ENCODE measurements around the gene FOXA2. TPM values are rescaled to one million over a fixed set of nuclear protein-coding genes. Genes with fewer than 3 reads are reported as not detected.

The FOXA2 gene
- total and polyA plus RNA-seq, 9 donors = 0.24 to 6.4 (median 0.91) TPM; not detected in 5

GRCh38 chr20:22536141-22536828 is 48.1 kb downstream of the FOXA2 start:
- intact Hi-C loops (cut with DNase I) = no loop called here
- H3K27me3 ChIP-seq = no peaks in the 10 kb centered on the region
- no peaks in the 10 kb centered on the region for H3K36me3 ChIP-seq
- no peaks in the 10 kb centered on the region for H3K4me1 ChIP-seq (ENCODE audit: insufficient read depth)
- 68 to 77% (median 69%) methylated on average over 5 of the region's 5 CpGs for WGBS, 3 donors
- no peak overlapping the region for H3K27ac ChIP-seq
- TF ChIP-seq EP300 (IDR thresholded peaks at IDR 0.05) = no peak
- no peak for TF ChIP-seq POLR2A (IDR thresholded peaks at IDR 0.05)
- TF ChIP-seq CTCF (IDR thresholded peaks at IDR 0.05) = no peak
- no peaks in the 10 kb centered on the region for H3K9me3 ChIP-seq
- H3K4me3 ChIP-seq = no peak overlapping the region
- DNase-seq = no peak

GRCh38 chr20:22535483-22535882 is 48.9 kb downstream of the FOXA2 start:
- no peak overlapping the region for H3K4me3 ChIP-seq
- H3K4me1 ChIP-seq (ENCODE audit: insufficient read depth) = no peaks in the 10 kb centered on the region
- no peak overlapping the region for H3K27ac ChIP-seq
- no peaks in the 10 kb centered on the region for H3K9me3 ChIP-seq
- intact Hi-C loops (cut with DNase I) = no loop called here
- no peak for DNase-seq
- WGBS, 3 donors = 65 to 78% (median 75%) methylated on average over 5 of the region's 5 CpGs
- H3K27me3 ChIP-seq = no peaks in the 10 kb centered on the region
- H3K36me3 ChIP-seq = no peaks in the 10 kb centered on the region
- TF ChIP-seq POLR2A (IDR thresholded peaks at IDR 0.05) (no peak), CTCF (IDR thresholded peaks at IDR 0.05) (no peak), EP300 (IDR thresholded peaks at IDR 0.05) (no peak)

GRCh38 chr20:22533823-22534751 is 50.3 kb downstream of the FOXA2 start:
- H3K4me1 ChIP-seq (ENCODE audit: insufficient read depth) = no peaks in the 10 kb centered on the region
- no peak overlapping the region for H3K4me3 ChIP-seq
- DNase-seq = no peak
- no peaks in the 10 kb centered on the region for H3K36me3 ChIP-seq
- H3K27ac ChIP-seq = no peak overlapping the region
- WGBS, 3 donors = 72 to 85% (median 73%) methylated on average over 10 of the region's 10 CpGs
- no peaks in the 10 kb centered on the region for H3K9me3 ChIP-seq
- TF ChIP-seq CTCF (IDR thresholded peaks at IDR 0.05) (no peak), EP300 (IDR thresholded peaks at IDR 0.05) (no peak), POLR2A (IDR thresholded peaks at IDR 0.05) (no peak)
- intact Hi-C loops (cut with DNase I) = no loop called here
- H3K27me3 ChIP-seq = no peaks in the 10 kb centered on the region

GRCh38 chr20:22532598-22532997 is 51.8 kb downstream of the FOXA2 start:
- H3K4me3 ChIP-seq = no peak overlapping the region
- no peaks in the 10 kb centered on the region for H3K27me3 ChIP-seq
- H3K27ac ChIP-seq = no peak overlapping the region
- no peaks in the 10 kb centered on the region for H3K9me3 ChIP-seq
- H3K4me1 ChIP-seq (ENCODE audit: insufficient read depth) = no peaks in the 10 kb centered on the region
- no peaks in the 10 kb centered on the region for H3K36me3 ChIP-seq
- DNase-seq = no peak
- TF ChIP-seq EP300 (IDR thresholded peaks at IDR 0.05) = no peak
- no peak for TF ChIP-seq POLR2A (IDR thresholded peaks at IDR 0.05)
- intact Hi-C loops (cut with DNase I) = no loop called here
- WGBS, 3 donors = 63 to 72% (median 71%) methylated on average over 3 of the region's 3 CpGs
